ENCODE data around the gene PPIL6. TPM values are rescaled to one million over a fixed set of nuclear protein-coding genes. Genes with fewer than 3 reads are reported as not detected.

Gene PPIL6
- polyA plus RNA-seq, 1 of the 3 experiments (the other 2 are of a cell fraction), result 1.1 TPM

DNA sequence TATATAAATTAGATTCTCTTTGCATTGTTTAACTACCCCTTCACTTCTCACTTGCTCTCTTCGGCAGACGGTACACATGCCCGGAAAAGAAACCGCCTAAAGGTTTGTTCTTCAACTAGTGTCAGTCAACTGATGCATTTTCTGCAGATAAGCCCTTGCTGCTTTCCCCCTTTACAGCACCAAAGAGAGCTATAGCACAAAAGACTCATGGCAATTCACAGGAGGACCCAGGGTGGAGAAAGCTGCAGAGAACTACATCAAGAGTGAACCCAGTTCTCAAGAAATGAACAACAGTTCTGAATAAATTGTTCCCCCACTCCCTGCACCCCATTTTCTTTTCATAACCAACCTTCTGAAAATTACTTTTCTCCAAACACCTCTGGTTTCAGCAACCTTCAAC lies 67.1 kb downstream of the PPIL6 start (continued):
- TF ChIP-seq EP300 (IDR thresholded peaks at IDR 0.05; ENCODE audit: borderline replicate concordance in 1 of 2, low read depth in 1 of 2, low read length in 1 of 2) (no peak), NFIC (IDR thresholded peaks at IDR 0.05; ENCODE audit: borderline replicate concordance) (no peak)

DNA sequence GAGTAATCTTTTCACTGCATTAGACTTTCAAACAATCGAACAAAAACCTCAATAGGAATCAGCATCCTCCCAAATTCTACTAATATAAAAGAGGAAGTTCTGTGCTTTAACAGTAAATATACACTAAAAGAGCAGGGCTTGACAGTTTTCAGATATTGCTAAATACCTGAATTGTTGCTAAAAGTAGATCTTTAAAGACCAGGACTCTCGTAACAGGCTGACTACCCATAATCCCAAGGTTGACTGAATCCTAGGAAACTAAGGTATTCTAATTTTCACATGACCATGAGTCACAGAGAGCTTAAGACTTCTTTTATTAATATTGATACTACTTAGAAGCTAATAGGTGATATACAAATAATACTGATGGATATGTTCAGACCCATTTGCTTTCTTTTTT lies 68.3 kb downstream of the PPIL6 start:
- Histone ChIP-seq H3K9ac (no peak overlapping the region), H3K27ac (ENCODE audit: low read depth in 2 of 2, low read length in 1 of 2) (no peak overlapping the region), H2AFZ (ENCODE audit: low read depth) (no peak overlapping the region), H3K27me3 (ENCODE audit: insufficient read depth) (no peaks in the 10 kb centered on the region), H3K4me2 (no peak overlapping the region), H3K9me2 (no peaks in the 10 kb centered on the region), H3K36me3 (replicated peaks in 1 of 2; ENCODE audit: control insufficient read depth in 1 of 2, insufficient read depth in 2 of 2, low read length in 1 of 2) (peaks cover 86 to 89% of the 10 kb centered on the region in 2 experiments), H4K20me1 (ENCODE audit: insufficient read depth) (peaks cover 10% of the 10 kb centered on the region), H3K4me1 (ENCODE audit: control insufficient read depth in 1 of 2, insufficient read depth in 2 of 2, low read depth in 1 of 2, low read length in 1 of 2) (no peaks in the 10 kb centered on the region; a peak in 2 of 4 replicates), H3K9me3 (no peaks in the 10 kb centered on the region), H3K4me3 (ENCODE audit: low read depth in 2 of 2, low read length in 1 of 2) (no peak overlapping the region), H3F3A (replicated peaks; ENCODE audit: insufficient read depth) (peaks cover 14% of the 10 kb centered on the region), H3K79me2 (ENCODE audit: insufficient read depth) (peaks cover 46% of the 10 kb centered on the region)
- DNase-seq, result no peak
- no peak for TF ChIP-seq NRF1 (IDR thresholded peaks at IDR 0.05; ENCODE audit: low read depth, low read length)
- TF ChIP-seq, protein P1, sequence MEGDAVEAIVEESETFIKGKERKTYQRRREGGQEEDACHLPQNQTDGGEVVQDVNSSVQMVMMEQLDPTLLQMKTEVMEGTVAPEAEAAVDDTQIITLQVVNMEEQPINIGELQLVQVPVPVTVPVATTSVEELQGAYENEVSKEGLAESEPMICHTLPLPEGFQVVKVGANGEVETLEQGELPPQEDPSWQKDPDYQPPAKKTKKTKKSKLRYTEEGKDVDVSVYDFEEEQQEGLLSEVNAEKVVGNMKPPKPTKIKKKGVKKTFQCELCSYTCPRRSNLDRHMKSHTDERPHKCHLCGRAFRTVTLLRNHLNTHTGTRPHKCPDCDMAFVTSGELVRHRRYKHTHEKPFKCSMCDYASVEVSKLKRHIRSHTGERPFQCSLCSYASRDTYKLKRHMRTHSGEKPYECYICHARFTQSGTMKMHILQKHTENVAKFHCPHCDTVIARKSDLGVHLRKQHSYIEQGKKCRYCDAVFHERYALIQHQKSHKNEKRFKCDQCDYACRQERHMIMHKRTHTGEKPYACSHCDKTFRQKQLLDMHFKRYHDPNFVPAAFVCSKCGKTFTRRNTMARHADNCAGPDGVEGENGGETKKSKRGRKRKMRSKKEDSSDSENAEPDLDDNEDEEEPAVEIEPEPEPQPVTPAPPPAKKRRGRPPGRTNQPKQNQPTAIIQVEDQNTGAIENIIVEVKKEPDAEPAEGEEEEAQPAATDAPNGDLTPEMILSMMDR (IDR thresholded peaks at IDR 0.05), result no peak
- TF ChIP-seq, protein P2, sequence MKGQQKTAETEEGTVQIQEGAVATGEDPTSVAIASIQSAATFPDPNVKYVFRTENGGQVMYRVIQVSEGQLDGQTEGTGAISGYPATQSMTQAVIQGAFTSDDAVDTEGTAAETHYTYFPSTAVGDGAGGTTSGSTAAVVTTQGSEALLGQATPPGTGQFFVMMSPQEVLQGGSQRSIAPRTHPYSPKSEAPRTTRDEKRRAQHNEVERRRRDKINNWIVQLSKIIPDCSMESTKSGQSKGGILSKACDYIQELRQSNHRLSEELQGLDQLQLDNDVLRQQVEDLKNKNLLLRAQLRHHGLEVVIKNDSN (IDR thresholded peaks at IDR 0.05; ENCODE audit: borderline replicate concordance, low read depth), result no peak
- no peak for TF ChIP-seq YY1 (IDR thresholded peaks at IDR 0.05; ENCODE audit: low read depth)
- no peak for TF ChIP-seq EZH2phosphoT487 (IDR thresholded peaks at IDR 0.05; ENCODE audit: borderline replicate concordance, low read depth)
- no peak for TF ChIP-seq GATA2 (CRISPR knock-in tag; IDR thresholded peaks at IDR 0.05)
- no peak for TF ChIP-seq EP300 (IDR thresholded peaks at IDR 0.05; ENCODE audit: borderline replicate concordance in 1 of 2, low read depth in 1 of 2, low read length in 1 of 2)
- no peak for TF ChIP-seq RAD21 (IDR thresholded peaks at IDR 0.05; ENCODE audit: low read length)
- TF ChIP-seq FOXM1 (IDR thresholded peaks at IDR 0.05; ENCODE audit: low read depth), result no peak
- TF ChIP-seq TCF12 (IDR thresholded peaks at IDR 0.05), result no peak
- TF ChIP-seq, protein P3, sequence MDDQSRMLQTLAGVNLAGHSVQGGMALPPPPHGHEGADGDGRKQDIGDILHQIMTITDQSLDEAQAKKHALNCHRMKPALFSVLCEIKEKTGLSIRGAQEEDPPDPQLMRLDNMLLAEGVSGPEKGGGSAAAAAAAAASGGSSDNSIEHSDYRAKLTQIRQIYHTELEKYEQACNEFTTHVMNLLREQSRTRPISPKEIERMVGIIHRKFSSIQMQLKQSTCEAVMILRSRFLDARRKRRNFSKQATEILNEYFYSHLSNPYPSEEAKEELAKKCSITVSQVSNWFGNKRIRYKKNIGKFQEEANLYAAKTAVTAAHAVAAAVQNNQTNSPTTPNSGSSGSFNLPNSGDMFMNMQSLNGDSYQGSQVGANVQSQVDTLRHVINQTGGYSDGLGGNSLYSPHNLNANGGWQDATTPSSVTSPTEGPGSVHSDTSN (IDR thresholded peaks at IDR 0.05), result no peak
- no peak for TF ChIP-seq RXRA (IDR thresholded peaks at IDR 0.05; ENCODE audit: borderline replicate concordance, low read depth)
- WGBS (ENCODE audit: low lambda C conversion rate), result 88% methylated on average over 2 of the region's 2 CpGs
- ChIA-PET POLR2A (no interaction called here), CTCF (interaction anchor here (1.0 to 1.5 kb wide), 4 partner anchors 11 to 185 kb away, joined by 3 to 6 read pairs (median 3); no protein-coding TSS in a partner anchor)
